Natural killer cell (primary cell): ENCODE measurements around the gene GATAD1. TPM values are rescaled to one million over a fixed set of nuclear protein-coding genes. Genes with fewer than 3 reads are reported as not detected.

Experiments
- ATAC-seq, 3 donors: fragments of 150-1000 bp in 2 of 3; fragments of 200-7000 bp in 1 of 3; cut with Tn5 transposase; 1 replicate in 1 of 3; 2 replicates in 2 of 3; pipeline ENCODE4 v1.10.0; 2021; ENCODE audit warnings: mild to moderate bottlenecking in 2 of 3, moderate library complexity in 2 of 3
- DNase-seq, 2 donors: peaks; one replicate each; pipeline versions ENCODE4 v3.0.0 to v3.0.0-alpha.2; 2013 to 2021; ENCODE audit warnings: mixed read lengths in 1 of 2
- H3K27ac ChIP-seq: one replicate; pipeline ENCODE4 v1.5.1; 2013; ENCODE audit warnings: mild to moderate bottlenecking, low read length
- H3K27me3 ChIP-seq: one replicate; pipeline ENCODE4 v1.6.1; 2013; ENCODE audit warnings: low read length; ENCODE audit not compliant: control insufficient read depth, insufficient read depth
- H3K36me3 ChIP-seq: one replicate; pipeline ENCODE4 v1.6.1; 2013; ENCODE audit warnings: low read length; ENCODE audit not compliant: control insufficient read depth, insufficient read depth
- H3K4me1 ChIP-seq: one replicate; pipeline ENCODE4 v1.6.1; 2013; ENCODE audit warnings: low read length; ENCODE audit not compliant: control insufficient read depth, insufficient read depth
- H3K4me3 ChIP-seq: one replicate; pipeline ENCODE4 v1.5.1; 2013; ENCODE audit warnings: low read length
- H3K9me3 ChIP-seq: one replicate; pipeline ENCODE4 v1.6.1; 2013; ENCODE audit warnings: low read length; ENCODE audit not compliant: control insufficient read depth, insufficient read depth
- H3K27ac Mint-ChIP-seq, 2 donors: one replicate each; pipeline ENCODE4 v1.8.0; 2022; ENCODE audit warnings: mild to moderate bottlenecking in 2 of 2, mixed read lengths in 2 of 2, moderate library complexity in 1 of 2
- H3K27me3 Mint-ChIP-seq, 2 donors: one replicate each; pipeline ENCODE4 v1.8.0; 2022; ENCODE audit warnings: low read depth in 2 of 2, mixed read lengths in 2 of 2
- H3K36me3 Mint-ChIP-seq: one replicate; pipeline ENCODE4 v1.8.0; 2022; ENCODE audit warnings: mixed read lengths
- H3K4me1 Mint-ChIP-seq, 2 donors: one replicate each; pipeline ENCODE4 v1.8.0; 2022; ENCODE audit warnings: mixed read lengths in 2 of 2
- H3K4me3 Mint-ChIP-seq: one replicate; pipeline ENCODE4 v1.8.0; 2022; ENCODE audit warnings: mild to moderate bottlenecking, moderate library complexity, mixed read lengths
- H3K9me3 Mint-ChIP-seq, 2 donors: one replicate each; pipeline ENCODE4 v1.8.0; 2022; ENCODE audit warnings: mixed read lengths in 2 of 2
- WGBS: methylation state at CpG from one replicate; pipeline ENCODE4 v1.1.7; 2013; ENCODE audit warnings: missing lambda C conversion rate; ENCODE audit not compliant: insufficient coverage; 5-methylcytosine and 5-hydroxymethylcytosine counted together
- intact Hi-C: fragments of 100-400 bp; cut with micrococcal nuclease; formaldehyde crosslinking; loops from one replicate; pipeline ENCODE4 v1.14.2; 2022
- total RNA-seq, 4 donors: library from RNA; stranded (reverse); fragments of 120-200 nt in 1 of 4; gene quantifications; one replicate each; pipeline versions ENCODE4 v1.2.3 to v1.2.4, GENCODE V29; 2013 to 2022
- TF ChIP-seq, protein P1 (sequence below): fragments of 200-600 bp; IDR thresholded peaks from one replicate; pipeline ENCODE4 v1.8.0; 2022; ENCODE audit warnings: antibody characterized with exemption

The GATAD1 gene
- total RNA-seq, 3 donors from 2014 or later (not counting 1 experiment from before 2014, with no cell fraction given), result 32.5 to 43.3 (median 35.0) TPM

DNA sequence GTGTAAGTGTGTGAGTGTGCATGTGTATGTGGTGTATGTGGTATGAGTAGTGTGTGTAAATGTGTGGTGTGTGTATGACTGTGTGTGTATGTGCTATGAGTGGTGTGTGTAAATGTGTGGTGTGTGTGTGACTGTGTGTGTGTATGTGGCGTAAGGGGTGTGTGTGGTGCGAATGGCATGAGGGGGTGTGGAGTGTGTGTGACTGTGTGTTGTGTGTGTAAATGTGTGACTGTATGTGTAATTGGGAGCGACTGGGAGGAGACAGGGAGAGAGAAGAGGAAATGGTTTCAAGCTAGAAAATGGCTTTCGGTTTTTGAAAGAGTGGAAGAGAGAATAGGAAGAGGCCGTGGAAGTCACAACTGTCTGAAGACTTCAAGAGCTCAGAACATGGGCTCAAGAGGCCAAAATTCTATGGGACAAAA is 23.6 kb upstream of the GATAD1 start:
- DNase-seq (no peak), ATAC-seq (no peak)
- intact Hi-C loops, result loop anchor here (1.0 kb wide), 2 partner anchors 24 to 632 kb away; partner anchors contain the start of gene GATAD1
- Mint-ChIP-seq H3K27ac (peak overlapping the region in 1 of 2 donors; percentile 0), H3K4me3 (no peak overlapping the region), H3K4me1 (peaks cover 6 to 9% of the 10 kb centered on the region in 2 donors), H3K9me3 (no peaks in the 10 kb centered on the region), H3K27me3 (peaks cover 9 to 17% of the 10 kb centered on the region in 2 donors), H3K36me3 (no peaks in the 10 kb centered on the region)
- Histone ChIP-seq H3K36me3 (no peaks in the 10 kb centered on the region), H3K27ac (no peak overlapping the region), H3K4me3 (no peak overlapping the region), H3K9me3 (no peaks in the 10 kb centered on the region), H3K4me1 (peaks cover 5% of the 10 kb centered on the region), H3K27me3 (no peaks in the 10 kb centered on the region)
- TF ChIP-seq, protein P1, sequence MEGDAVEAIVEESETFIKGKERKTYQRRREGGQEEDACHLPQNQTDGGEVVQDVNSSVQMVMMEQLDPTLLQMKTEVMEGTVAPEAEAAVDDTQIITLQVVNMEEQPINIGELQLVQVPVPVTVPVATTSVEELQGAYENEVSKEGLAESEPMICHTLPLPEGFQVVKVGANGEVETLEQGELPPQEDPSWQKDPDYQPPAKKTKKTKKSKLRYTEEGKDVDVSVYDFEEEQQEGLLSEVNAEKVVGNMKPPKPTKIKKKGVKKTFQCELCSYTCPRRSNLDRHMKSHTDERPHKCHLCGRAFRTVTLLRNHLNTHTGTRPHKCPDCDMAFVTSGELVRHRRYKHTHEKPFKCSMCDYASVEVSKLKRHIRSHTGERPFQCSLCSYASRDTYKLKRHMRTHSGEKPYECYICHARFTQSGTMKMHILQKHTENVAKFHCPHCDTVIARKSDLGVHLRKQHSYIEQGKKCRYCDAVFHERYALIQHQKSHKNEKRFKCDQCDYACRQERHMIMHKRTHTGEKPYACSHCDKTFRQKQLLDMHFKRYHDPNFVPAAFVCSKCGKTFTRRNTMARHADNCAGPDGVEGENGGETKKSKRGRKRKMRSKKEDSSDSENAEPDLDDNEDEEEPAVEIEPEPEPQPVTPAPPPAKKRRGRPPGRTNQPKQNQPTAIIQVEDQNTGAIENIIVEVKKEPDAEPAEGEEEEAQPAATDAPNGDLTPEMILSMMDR, result no peak
- WGBS, result 68% methylated on average over 5 of the region's 5 CpGs

DNA sequence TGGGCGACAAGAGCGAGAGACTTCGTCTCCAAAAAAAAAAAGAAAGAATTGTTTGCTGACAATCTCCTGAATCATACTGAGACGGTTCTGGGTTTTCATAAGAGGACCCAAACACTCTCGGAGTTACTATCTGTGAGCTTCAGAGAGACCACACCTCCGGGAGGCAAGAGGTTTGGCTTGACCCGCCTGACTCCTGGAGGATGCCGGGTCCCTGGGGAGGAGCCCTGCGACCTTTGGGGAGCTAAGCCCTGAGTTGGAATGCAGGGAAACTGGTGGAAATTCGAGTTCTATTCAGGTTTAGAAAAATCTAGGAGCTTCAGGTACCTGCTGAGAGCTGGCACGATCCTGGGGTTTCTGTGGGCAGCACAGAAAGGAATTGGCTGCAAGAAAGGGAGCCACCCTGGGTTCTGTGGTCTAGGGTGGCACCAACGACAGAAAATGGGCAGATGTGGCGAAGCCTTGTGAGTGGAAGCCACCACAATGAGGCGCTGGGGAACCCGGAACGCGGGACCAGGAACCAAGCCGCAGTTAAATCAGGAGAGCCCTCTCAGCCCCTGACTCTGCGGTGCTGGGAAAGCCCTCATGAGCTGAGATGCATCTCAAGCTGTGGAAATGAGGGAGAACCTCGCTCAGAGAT is 21.9 kb upstream of the GATAD1 start:
- Histone ChIP-seq H3K4me3 (no peak overlapping the region), H3K27ac (no peak overlapping the region), H3K36me3 (no peaks in the 10 kb centered on the region), H3K27me3 (no peaks in the 10 kb centered on the region), H3K9me3 (no peaks in the 10 kb centered on the region), H3K4me1 (peaks cover 5% of the 10 kb centered on the region)
- 46% methylated on average over 20 of the region's 20 CpGs for WGBS
- peaks cover 6 to 9% of the 10 kb centered on the region in 2 donors for H3K4me1 Mint-ChIP-seq
- peaks cover 9 to 24% of the 10 kb centered on the region in 2 donors for H3K27me3 Mint-ChIP-seq
- no peak overlapping the region for H3K27ac Mint-ChIP-seq
- intact Hi-C loops, result no loop called here
- H3K36me3 Mint-ChIP-seq, result no peaks in the 10 kb centered on the region
- H3K4me3 Mint-ChIP-seq, result no peak overlapping the region
- ATAC-seq, result no peak
- peak in 1 of 2 donors; percentile 26 for DNase-seq
- TF ChIP-seq, protein P1, result no peak
- no peaks in the 10 kb centered on the region for H3K9me3 Mint-ChIP-seq

DNA sequence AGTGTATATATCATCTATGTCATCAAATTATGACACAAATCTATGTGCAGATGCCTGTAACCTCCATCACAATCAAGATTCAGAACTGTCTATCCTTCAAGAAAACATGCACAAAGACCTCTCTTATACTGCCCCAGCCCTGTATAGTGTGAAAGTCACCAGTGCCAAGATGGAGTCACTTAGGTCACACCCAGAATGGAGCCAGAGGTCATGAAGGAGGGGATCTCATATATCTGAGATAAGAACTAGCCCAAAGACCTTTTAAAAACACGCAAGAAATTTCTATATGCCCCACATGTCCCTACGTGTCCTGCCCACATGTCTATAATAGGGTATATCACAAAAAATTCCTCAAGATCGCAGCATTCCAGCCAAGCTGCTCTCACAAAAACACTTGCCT is 20.1 kb upstream of the GATAD1 start:
- peaks cover 5% of the 10 kb centered on the region for H3K4me1 ChIP-seq

More for the DNA sequence above, 20.1 kb upstream of the GATAD1 start:
- no peak overlapping the region for H3K27ac Mint-ChIP-seq
- Histone ChIP-seq H3K27me3 (no peaks in the 10 kb centered on the region), H3K4me3 (no peak overlapping the region), H3K27ac (no peak overlapping the region), H3K36me3 (no peaks in the 10 kb centered on the region), H3K9me3 (no peaks in the 10 kb centered on the region)
- TF ChIP-seq, protein P1, result no peak
- no peaks in the 10 kb centered on the region for H3K9me3 Mint-ChIP-seq
- 94% methylated on average over 3 of the region's 3 CpGs for WGBS
- H3K4me1 Mint-ChIP-seq, result peaks cover 6 to 9% of the 10 kb centered on the region in 2 donors
- peaks cover 9 to 24% of the 10 kb centered on the region in 2 donors for H3K27me3 Mint-ChIP-seq
- DNase-seq (no peak), ATAC-seq (no peak)
- intact Hi-C loops, result no loop called here
- no peaks in the 10 kb centered on the region for H3K36me3 Mint-ChIP-seq
- H3K4me3 Mint-ChIP-seq, result no peak overlapping the region
